K562 (cell line): ENCODE results near the gene EMX2.

Source experiments
- ATF1 ChIP-seq, 2 experiments: fragments of 450-650 bp in 1 of 2; IDR thresholded peaks; 2 replicates each; pipeline ENCODE4 v1.6.1; 2016; ENCODE audit warnings: missing compliant biosample characterization in 1 of 2, missing genetic modification characterization in 1 of 2
- FOXK2 ChIP-seq, 2 experiments: fragments of 450-650 bp; IDR thresholded peaks in 1 of 2; conservative IDR thresholded peaks in 1 of 2; 2 replicates each; pipeline ENCODE4 v1.6.1; 2016; ENCODE audit warnings: low read depth in 2 of 2, mild to moderate bottlenecking in 1 of 2
- GTF2A2 ChIP-seq: IDR thresholded peaks from 2 replicates; pipeline ENCODE4 v1.6.1; 2016; ENCODE audit warnings: mild to moderate bottlenecking, missing genetic modification characterization, missing compliant biosample characterization
- NR1H2 ChIP-seq: sonication (generic); formaldehyde crosslinking; IDR thresholded peaks from 2 replicates; pipeline ENCODE4 v1.4.0; 2020; ENCODE audit warnings: mild to moderate bottlenecking, missing genetic modification reagents
- POLR2AphosphoS2 ChIP-seq: IDR thresholded peaks from 2 replicates; pipeline ENCODE4 v1.6.1; 2012; ENCODE audit warnings: low read length, improper control_type of control experiment
- SMC3 ChIP-seq: conservative IDR thresholded peaks from 2 replicates; pipeline ENCODE4 v1.6.1; 2011; ENCODE audit warnings: low read depth, low read length, improper control_type of control experiment; ENCODE audit not compliant: insufficient read depth
- ZC3H11A ChIP-seq: IDR thresholded peaks from 2 replicates; pipeline ENCODE4 v1.6.1; 2012; ENCODE audit warnings: low read depth, low read length, improper control_type of control experiment
- ZNF274 ChIP-seq: IDR thresholded peaks from 2 replicates; pipeline ENCODE4 v1.6.1; 2011; ENCODE audit warnings: low read depth, mild to moderate bottlenecking, low read length, moderate library complexity, borderline replicate concordance
- ZNF561 ChIP-seq: fragments of 450-650 bp; formaldehyde crosslinking; conservative IDR thresholded peaks from 2 replicates; pipeline ENCODE4 v1.4.0; 2020; ENCODE audit warnings: mild to moderate bottlenecking, moderate library complexity
- TF ChIP-seq, protein P1 (sequence below): sonication (generic); formaldehyde crosslinking; IDR thresholded peaks from 2 replicates; pipeline ENCODE4 v1.8.0; 2022; ENCODE audit warnings: missing genetic modification reagents, mild to moderate bottlenecking, borderline replicate concordance
- TF ChIP-seq, protein P2 (sequence below), 3 experiments: IDR thresholded peaks in 2 of 3; conservative IDR thresholded peaks in 1 of 3; 2 replicates each; pipeline ENCODE4 v1.5.1; 2011 to 2012; ENCODE audit warnings: low read length in 3 of 3, mild to moderate bottlenecking in 3 of 3, control low read depth in 2 of 3, improper control_type of control experiment in 1 of 3, inconsistent platforms in 1 of 3, low read depth in 1 of 3, mixed read lengths in 1 of 3, moderate library complexity in 1 of 3; ENCODE audit not compliant: insufficient read depth in 2 of 3

DNA sequence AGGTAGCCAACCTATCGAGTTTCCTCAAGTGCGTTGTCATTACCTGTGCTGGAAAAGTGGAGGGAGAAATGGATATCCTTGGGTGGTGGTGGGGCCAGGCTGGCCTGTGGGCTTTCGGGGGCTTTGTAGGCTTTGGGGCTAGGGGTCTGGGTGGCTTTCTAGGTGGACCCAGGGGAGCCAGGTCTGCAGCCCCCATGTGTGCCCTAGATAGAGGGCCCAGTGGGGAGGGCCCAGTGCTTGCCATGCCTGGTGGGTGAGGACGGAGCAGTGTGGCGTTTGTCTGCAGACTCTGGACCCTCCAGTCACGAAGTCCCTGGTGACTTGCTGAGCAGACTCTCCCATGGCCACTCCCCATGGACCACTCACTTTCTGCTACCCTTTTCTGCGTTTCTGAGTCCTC lies 19.7 kb downstream of the EMX2 start:
- TF ChIP-seq POLR2AphosphoS2, result no peak
- TF ChIP-seq, protein P1, sequence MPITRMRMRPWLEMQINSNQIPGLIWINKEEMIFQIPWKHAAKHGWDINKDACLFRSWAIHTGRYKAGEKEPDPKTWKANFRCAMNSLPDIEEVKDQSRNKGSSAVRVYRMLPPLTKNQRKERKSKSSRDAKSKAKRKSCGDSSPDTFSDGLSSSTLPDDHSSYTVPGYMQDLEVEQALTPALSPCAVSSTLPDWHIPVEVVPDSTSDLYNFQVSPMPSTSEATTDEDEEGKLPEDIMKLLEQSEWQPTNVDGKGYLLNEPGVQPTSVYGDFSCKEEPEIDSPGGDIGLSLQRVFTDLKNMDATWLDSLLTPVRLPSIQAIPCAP (CRISPR knock-in tag), result no peak
- TF ChIP-seq ZC3H11A, result no peak
- no peak for TF ChIP-seq FOXK2 (conservative IDR thresholded peaks at IDR 0.05 in 1 of 2, IDR thresholded peaks at IDR 0.05 in 1 of 2; ENCODE audit: low read depth in 2 of 2)
- no peak for TF ChIP-seq SMC3
- TF ChIP-seq GTF2A2 (tag), result no peak
- TF ChIP-seq, protein P2, sequence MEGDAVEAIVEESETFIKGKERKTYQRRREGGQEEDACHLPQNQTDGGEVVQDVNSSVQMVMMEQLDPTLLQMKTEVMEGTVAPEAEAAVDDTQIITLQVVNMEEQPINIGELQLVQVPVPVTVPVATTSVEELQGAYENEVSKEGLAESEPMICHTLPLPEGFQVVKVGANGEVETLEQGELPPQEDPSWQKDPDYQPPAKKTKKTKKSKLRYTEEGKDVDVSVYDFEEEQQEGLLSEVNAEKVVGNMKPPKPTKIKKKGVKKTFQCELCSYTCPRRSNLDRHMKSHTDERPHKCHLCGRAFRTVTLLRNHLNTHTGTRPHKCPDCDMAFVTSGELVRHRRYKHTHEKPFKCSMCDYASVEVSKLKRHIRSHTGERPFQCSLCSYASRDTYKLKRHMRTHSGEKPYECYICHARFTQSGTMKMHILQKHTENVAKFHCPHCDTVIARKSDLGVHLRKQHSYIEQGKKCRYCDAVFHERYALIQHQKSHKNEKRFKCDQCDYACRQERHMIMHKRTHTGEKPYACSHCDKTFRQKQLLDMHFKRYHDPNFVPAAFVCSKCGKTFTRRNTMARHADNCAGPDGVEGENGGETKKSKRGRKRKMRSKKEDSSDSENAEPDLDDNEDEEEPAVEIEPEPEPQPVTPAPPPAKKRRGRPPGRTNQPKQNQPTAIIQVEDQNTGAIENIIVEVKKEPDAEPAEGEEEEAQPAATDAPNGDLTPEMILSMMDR (IDR thresholded peaks at IDR 0.05 in 2 of 3, conservative IDR thresholded peaks at IDR 0.05 in 1 of 3; ENCODE audit: insufficient read depth in 2 of 3, low read depth in 1 of 3, low read length in 3 of 3), result no peak
- no peak for TF ChIP-seq ATF1 (CRISPR knock-in tag; IDR thresholded peaks at IDR 0.05)
- no peak for TF ChIP-seq ATF1 (tag; IDR thresholded peaks at IDR 0.05)
- TF ChIP-seq ZNF274, result no peak
- no peak for TF ChIP-seq ZNF561 (CRISPR knock-in tag)
- TF ChIP-seq NR1H2, result no peak
